Parathyroid adenoma (tissue), 2 donors: ENCODE results near the gene MCM10.

Experiments used
- H2AFZ ChIP-seq: fragments of 300-600 bp; sonication (generic); one replicate; pipeline ENCODE4 v1.7.0; 2017; ENCODE audit warnings: antibody characterized with exemption, mild to moderate bottlenecking
- H3K27ac ChIP-seq: fragments of 300-600 bp; sonication (generic); one replicate; pipeline ENCODE4 v1.7.0; 2017
- H3K27me3 ChIP-seq: fragments of 300-600 bp; sonication (generic); one replicate; pipeline ENCODE4 v1.7.0; 2017; ENCODE audit warnings: low read length; ENCODE audit not compliant: control insufficient read depth, insufficient read depth
- H3K36me3 ChIP-seq: fragments of 300-600 bp; sonication (generic); one replicate; pipeline ENCODE4 v1.7.0; 2017; ENCODE audit warnings: low read length; ENCODE audit not compliant: control insufficient read depth, insufficient read depth
- H3K4me1 ChIP-seq: fragments of 300-600 bp; sonication (generic); one replicate; pipeline ENCODE4 v1.7.0; 2017; ENCODE audit warnings: control low read depth
- H3K4me2 ChIP-seq: fragments of 300-600 bp; sonication (generic); one replicate; pipeline ENCODE4 v1.7.0; 2017; ENCODE audit warnings: low read length
- H3K4me3 ChIP-seq: fragments of 300-600 bp; sonication (generic); one replicate; pipeline ENCODE4 v1.7.0; 2017; ENCODE audit warnings: low read depth, low read length
- H3K79me2 ChIP-seq: fragments of 300-600 bp; sonication (generic); one replicate; pipeline ENCODE4 v1.7.0; 2017; ENCODE audit warnings: control low read depth
- H3K9ac ChIP-seq: fragments of 300-600 bp; sonication (generic); one replicate; pipeline ENCODE4 v1.7.0; 2017; ENCODE audit warnings: mild to moderate bottlenecking
- H3K9me3 ChIP-seq: fragments of 300-600 bp; sonication (generic); one replicate; pipeline ENCODE4 v1.7.0; 2017; ENCODE audit warnings: low read length; ENCODE audit not compliant: control insufficient read depth
- CTCF ChIP-seq: fragments of 300-600 bp; sonication (generic); IDR thresholded peaks from one replicate; pipeline ENCODE4 v1.7.0; 2017; ENCODE audit warnings: antibody characterized with exemption, mild to moderate bottlenecking
- donor health status: primary hyperparathyroidism.

MCM10 gene

GRCh38 chr10:13219685-13220670 lies 58.6 kb downstream of the MCM10 start:
- no peaks in the 10 kb centered on the region for H3K79me2 ChIP-seq
- no peaks in the 10 kb centered on the region for H3K36me3 ChIP-seq
- TF ChIP-seq CTCF = no peak
- H3K9me3 ChIP-seq = no peaks in the 10 kb centered on the region
- no peaks in the 10 kb centered on the region for H3K27me3 ChIP-seq
- H3K9ac ChIP-seq = no peak overlapping the region
- H2AFZ ChIP-seq = no peak overlapping the region
- H3K27ac ChIP-seq = no peak overlapping the region
- no peak overlapping the region for H3K4me3 ChIP-seq
- H3K4me2 ChIP-seq = no peak overlapping the region
- no peaks in the 10 kb centered on the region for H3K4me1 ChIP-seq

- Histone ChIP-seq H3K27ac (no peak overlapping the region), H3K9ac (no peak overlapping the region), H3K9me3 (no peaks in the 10 kb centered on the region), H3K4me1 (no peaks in the 10 kb centered on the region), H3K4me2 (no peak overlapping the region), H3K79me2 (no peaks in the 10 kb centered on the region), H3K36me3 (no peaks in the 10 kb centered on the region), H3K27me3 (no peaks in the 10 kb centered on the region), H2AFZ (no peak overlapping the region), H3K4me3 (no peak overlapping the region)
- no peak for TF ChIP-seq CTCF
Observed at GRCh38 chr10:13221572-13221971, 60.2 kb downstream of the MCM10 start.

- TF ChIP-seq CTCF = no peak
- Histone ChIP-seq H3K4me2 (no peak overlapping the region), H2AFZ (no peak overlapping the region), H3K27me3 (no peaks in the 10 kb centered on the region), H3K27ac (no peak overlapping the region), H3K79me2 (no peaks in the 10 kb centered on the region), H3K36me3 (no peaks in the 10 kb centered on the region), H3K9me3 (no peaks in the 10 kb centered on the region), H3K9ac (no peak overlapping the region), H3K4me1 (no peaks in the 10 kb centered on the region), H3K4me3 (no peak overlapping the region)
Observed at GRCh38 chr10:13222151-13222550, 60.8 kb downstream of the MCM10 start.

GRCh38 chr10:13222566-13222965 lies 61.2 kb downstream of the MCM10 start:
- no peaks in the 10 kb centered on the region for H3K79me2 ChIP-seq
- H3K27ac ChIP-seq = no peak overlapping the region
- H3K4me1 ChIP-seq = no peaks in the 10 kb centered on the region
- H3K27me3 ChIP-seq = no peaks in the 10 kb centered on the region
- no peak overlapping the region for H2AFZ ChIP-seq
- H3K4me2 ChIP-seq = no peak overlapping the region
- H3K36me3 ChIP-seq = no peaks in the 10 kb centered on the region
- no peaks in the 10 kb centered on the region for H3K9me3 ChIP-seq
- TF ChIP-seq CTCF = no peak
- H3K9ac ChIP-seq = no peak overlapping the region
- no peak overlapping the region for H3K4me3 ChIP-seq

GRCh38 chr10:13223241-13223640 lies 61.9 kb downstream of the MCM10 start:
- Histone ChIP-seq H3K27me3 (no peaks in the 10 kb centered on the region), H3K79me2 (no peaks in the 10 kb centered on the region), H3K27ac (no peak overlapping the region), H2AFZ (no peak overlapping the region), H3K9ac (no peak overlapping the region), H3K4me2 (no peak overlapping the region), H3K9me3 (no peaks in the 10 kb centered on the region), H3K4me1 (no peaks in the 10 kb centered on the region), H3K4me3 (no peak overlapping the region), H3K36me3 (no peaks in the 10 kb centered on the region)
- no peak for TF ChIP-seq CTCF
